HG03045 (cell line): ENCODE data around the gene NHLRC1.

Experiments
- ATAC-seq: cut with Tn5 transposase; IDR thresholded peaks from one replicate; pipeline ENCODE4 v1.9.1; 2021; ENCODE audit warnings: mild to moderate bottlenecking, moderate library complexity; ENCODE audit not compliant: unreplicated experiment

Gene NHLRC1

DNA sequence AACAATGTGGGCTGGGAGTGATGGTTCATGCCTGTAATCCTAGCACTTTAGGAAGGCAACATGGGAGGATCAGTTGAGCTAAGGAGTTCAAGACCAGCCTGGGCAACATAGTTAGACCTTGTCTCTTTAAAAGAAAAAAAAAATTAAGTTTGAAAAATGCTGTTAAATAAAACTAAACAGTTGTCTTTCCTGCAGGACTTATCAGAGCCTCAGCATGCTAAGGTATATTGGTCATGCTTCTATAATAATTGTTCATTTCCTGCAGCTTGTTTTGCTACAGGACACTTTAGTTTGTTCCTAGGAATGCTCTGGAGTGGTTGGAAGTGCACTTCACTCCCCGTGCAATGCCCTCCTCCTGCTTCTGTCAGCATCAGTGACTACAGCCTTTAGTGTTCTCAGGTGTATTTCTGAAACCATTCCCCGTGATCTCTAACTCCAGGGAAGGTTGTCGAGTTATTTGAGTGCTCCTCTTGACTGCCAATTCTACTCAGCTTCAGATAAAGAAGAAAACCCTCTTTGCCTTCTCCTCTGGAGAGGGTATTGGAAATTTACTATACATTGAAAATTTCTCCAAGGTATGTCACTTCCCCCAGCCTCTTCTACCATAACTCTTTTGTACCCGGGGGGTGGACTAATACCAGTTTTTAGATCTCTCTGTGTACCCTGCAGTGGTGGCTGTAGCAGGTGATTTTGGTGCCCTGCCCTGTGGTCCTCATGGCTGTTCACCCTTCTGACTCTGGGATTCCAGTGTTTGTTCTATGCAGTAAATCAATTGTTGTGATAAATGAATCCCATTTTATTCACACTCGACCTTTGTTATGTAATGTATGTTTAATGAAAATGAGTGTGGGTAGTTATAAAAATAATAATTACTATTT, 33.8 kb downstream of the NHLRC1 start:
- no peak for ATAC-seq

DNA sequence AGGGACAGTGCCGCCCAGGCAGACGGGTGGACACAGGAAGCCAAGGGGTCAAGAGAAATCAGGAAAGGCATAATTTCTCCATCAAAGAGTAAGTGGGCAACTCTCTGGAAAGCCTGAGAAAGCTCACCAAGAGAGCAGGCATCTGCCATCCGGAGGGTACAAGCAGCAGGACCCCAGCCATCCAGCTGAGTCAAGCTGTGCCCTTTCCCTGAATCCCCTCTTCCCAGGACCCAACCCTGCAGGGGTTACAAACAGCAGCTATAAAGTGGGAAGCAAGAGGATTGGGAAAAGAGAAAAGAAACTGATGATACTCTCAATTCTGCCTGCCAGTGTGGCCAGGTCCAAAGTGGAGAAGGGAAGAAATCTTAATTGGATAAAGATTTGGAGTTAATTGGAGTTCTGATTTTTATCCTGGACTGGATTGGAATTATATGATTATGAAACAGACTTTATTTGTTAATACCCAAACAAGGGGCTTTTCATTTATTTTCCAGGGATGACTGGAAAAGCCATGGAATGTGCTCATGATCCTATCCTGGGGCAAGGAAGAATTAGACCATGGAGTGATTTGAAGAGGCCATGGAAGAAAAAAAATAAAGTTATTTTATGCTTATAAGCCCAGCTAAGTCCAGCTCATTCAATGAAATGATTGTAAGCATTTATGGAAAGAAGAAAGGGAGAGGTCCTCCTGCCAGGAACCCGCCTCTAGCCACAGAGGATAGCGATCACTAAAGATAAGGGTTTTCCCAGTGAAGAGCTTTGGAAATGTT, 34.9 kb downstream of the NHLRC1 start:
- no peak for ATAC-seq

DNA sequence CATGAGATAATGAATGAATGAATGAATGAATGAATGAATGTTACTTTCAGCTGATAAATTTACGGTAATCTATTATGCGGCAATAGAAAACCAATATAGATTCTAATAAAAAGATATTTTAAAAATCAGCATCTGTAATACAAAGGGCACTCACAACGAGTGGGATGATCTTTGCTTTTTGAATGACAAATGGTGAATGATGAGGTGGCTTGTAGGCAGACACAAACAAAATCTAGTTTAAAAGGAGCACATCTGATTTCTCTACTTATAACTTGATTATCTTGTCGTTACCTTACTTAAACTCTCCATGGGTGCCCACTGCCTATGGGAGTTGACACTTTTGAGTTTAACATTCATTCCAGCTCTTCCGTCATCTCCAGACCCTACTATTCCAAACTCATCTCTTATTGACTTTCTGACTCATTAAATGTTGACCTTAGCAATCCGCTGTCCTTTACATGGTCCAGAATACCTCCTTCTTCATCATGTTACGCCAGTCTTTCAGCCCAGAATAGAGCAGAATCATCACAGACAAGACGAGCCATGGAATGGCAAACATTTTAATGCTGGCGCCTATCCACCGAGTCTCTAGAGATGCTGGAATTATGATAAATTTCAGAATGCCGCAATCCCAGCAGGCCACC, 41.3 kb downstream of the NHLRC1 start:
- no peak for ATAC-seq

DNA sequence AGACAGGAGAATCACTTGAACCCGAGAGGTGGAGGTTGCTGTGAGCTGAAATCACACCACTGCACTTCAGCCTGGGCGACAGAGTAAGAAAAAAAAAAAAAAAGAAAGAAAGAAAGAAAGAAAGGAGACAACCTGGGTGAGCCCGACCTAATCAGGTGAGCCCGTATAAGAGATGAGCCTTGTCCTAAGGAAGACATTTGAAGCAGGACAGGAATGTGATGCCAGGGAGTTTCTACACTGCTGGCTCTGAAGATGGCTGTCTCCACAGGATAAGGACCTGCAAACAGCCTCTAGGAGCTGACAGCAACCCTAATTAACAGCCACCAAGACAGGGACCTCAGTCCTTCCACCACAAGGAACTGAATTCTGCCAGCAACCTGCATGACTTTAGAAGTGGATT, 41.9 kb downstream of the NHLRC1 start:
- no peak for ATAC-seq

DNA sequence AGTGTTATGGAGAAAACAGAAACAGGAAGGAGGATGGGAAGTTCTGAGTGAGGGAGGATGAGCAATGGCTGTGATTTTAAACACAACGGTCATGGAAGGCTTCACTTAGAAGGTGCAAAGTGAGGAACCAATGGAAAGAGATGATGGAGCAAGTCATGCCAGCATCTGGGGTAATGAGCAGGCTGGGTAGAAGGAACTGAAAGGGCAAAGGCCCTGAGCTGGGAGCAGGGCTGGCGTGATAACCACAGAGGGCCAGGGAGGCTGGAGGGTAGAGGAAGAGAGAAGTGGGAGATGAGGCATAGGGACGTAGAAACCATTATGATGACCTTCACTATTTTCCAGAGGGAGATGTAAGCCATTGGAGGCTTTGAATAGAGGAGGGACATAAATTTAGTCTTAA, 43.6 kb downstream of the NHLRC1 start:
- ATAC-seq: no peak

DNA sequence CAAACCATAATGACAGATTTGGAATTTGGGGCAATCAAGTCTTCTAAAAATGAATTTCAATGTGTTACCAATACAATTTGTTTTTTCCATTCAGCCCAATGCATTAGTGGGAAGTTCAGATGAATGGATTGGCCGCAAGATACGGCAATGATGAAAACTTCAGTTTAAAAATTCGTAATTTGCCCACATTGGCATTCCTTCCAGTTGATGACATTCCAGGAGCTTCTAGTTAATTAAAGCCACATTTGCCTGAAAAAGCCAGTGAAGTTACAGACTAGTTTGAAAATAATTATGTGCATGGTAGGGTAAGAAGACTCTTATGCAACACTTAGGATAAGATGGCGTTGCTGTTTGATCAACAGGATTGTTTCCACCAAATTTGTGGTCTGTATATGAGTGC, 46.2 kb downstream of the NHLRC1 start:
- ATAC-seq: no peak

DNA sequence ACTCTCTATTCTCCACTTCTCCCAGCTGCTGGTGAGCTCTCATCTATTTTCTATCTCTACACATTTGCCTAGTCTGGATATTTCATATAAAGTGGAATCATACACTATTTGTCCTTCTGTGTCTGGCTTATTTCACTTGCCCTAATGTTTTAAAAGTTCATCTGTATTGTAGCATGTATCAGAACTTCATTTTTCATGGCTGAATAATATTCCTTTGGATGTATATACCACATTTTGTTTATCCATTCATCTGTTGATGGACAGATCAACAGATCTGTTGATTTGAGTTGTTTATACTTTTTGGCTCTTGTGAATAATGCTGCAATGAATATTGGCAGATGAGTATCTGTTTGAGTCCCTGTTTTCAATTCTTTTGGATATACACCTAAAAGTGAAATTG, 49.6 kb downstream of the NHLRC1 start:
- ATAC-seq: no peak

DNA sequence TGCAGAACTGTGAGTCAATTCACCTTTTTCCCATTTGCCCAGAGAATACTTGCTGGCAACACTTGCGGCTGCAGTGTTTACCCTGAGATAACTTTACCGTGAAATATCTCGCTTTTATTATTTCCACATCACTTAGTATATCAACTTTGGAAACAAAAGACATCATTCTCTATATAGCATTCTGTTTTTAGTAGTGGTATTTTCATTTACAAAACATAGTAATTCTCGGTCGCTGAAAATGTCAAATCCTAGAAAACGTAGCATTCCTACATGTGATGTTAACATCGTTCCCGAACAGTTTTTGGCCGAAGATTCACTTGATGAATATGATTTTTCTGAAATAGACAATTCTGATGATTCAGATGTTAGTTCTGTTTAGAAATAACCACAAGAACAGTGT, 52.0 kb downstream of the NHLRC1 start:
- ATAC-seq: no peak
